ENCODE data around the gene CNTN1. TPM values are rescaled to one million over a fixed set of nuclear protein-coding genes. Genes with fewer than 3 reads are reported as not detected.

The CNTN1 gene
- total and polyA plus RNA-seq, 9 of the 15 experiments (the other 6 are each of a cell fraction or from before 2014, with no cell fraction given) = 0.16 TPM; not detected in 8

DNA sequence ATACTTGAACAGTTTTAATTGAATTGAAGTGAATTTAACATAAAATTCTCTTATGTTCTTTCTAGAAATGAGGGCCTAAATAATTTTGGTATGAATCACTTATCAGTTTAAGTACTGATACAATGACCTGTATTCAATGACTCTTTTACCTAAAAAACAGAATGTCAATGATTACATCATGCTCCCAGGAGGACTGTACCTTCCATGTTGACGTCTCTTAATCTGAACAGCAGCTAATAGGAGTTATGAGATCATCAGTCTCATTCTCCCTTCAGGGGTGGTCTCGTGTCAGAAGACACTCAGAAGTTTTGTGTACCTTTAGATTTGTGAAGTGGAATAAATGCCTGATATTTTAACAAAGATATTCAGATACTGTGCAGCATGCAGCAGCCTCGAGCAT is 206.3 kb downstream of the CNTN1 start:
- no peaks in the 10 kb centered on the region; the same call in 1 of the 2 replicates for H3K9me3 ChIP-seq (replicated peaks; ENCODE audit: control insufficient read depth, insufficient read depth, low read depth, low read length)
- CTCF ChIA-PET (ENCODE audit: low intra/inter-chr PET ratio) = no interaction called here
- H3K4me1 ChIP-seq (replicated peaks in 1 of 2; ENCODE audit: control insufficient read depth in 2 of 2, insufficient read depth in 2 of 2, low read length in 2 of 2) = no peaks in the 10 kb centered on the region
- DNase-seq (ENCODE audit: extremely low read depth in 1 of 4, low spot score in 3 of 4) (no peak), FAIRE-seq (no peak), ATAC-seq (no peak)
- H3K9ac ChIP-seq (ENCODE audit: insufficient read depth in 1 of 2, low read depth in 2 of 2, low read length in 2 of 2) = no peak overlapping the region
- H4K20me1 ChIP-seq (replicated peaks; ENCODE audit: control insufficient read depth, insufficient read depth, low read length) = no peaks in the 10 kb centered on the region
- H3K4me2 ChIP-seq (ENCODE audit: insufficient read depth, low read length) = no peak overlapping the region
- BruUV-seq (replicated peaks) = no TSS peak
- no peak overlapping the region for H2AFZ ChIP-seq (ENCODE audit: low read depth, low read length)
- H3K27me3 ChIP-seq (ENCODE audit: control insufficient read depth in 2 of 2, insufficient read depth in 2 of 2, low read length in 2 of 2) = no peaks in the 10 kb centered on the region
- 0% methylated on average over 3 of the region's 3 CpGs for WGBS (ENCODE audit: insufficient coverage, low coverage, missing lambda C conversion rate)
- H3K79me2 ChIP-seq (ENCODE audit: control insufficient read depth, insufficient read depth, low read length) = no peaks in the 10 kb centered on the region
- intact Hi-C loops (cut with micrococcal nuclease) = no loop called here
- in situ Hi-C loops (cut with MboI) = no loop called here
- POLR2A ChIA-PET = no interaction called here
- no peaks in the 10 kb centered on the region for H3K36me3 ChIP-seq (ENCODE audit: control insufficient read depth, insufficient read depth, low read length)
- no peaks in the 10 kb centered on the region for H3K9me1 ChIP-seq (ENCODE audit: control insufficient read depth, insufficient read depth, low read length)
- H3K27ac ChIP-seq (ENCODE audit: extremely low read depth, low read depth, low read length) = no peak overlapping the region
- no peak overlapping the region for H3K4me3 ChIP-seq
- TF ChIP-seq GATAD2B (IDR thresholded peaks at IDR 0.05; ENCODE audit: borderline replicate concordance) (no peak), POLR3G (IDR thresholded peaks at IDR 0.05; ENCODE audit: extremely low read depth, insufficient read length, insufficient replicate concordance) (no peak), PHF8 (IDR thresholded peaks at IDR 0.05; ENCODE audit: borderline replicate concordance, low read length) (no peak), SMAD3 (CRISPR knock-in tag; conservative IDR thresholded peaks at IDR 0.05) (no peak), KDM5B (IDR thresholded peaks at IDR 0.05; ENCODE audit: insufficient replicate concordance, low read depth, low read length) (no peak), SNRNP70 (optimal IDR thresholded peaks at IDR 0.05; ENCODE audit: low read depth, low read length) (no peak), ZC3H8 (IDR thresholded peaks at IDR 0.05) (no peak), ZNF212 (CRISPR knock-in tag; IDR thresholded peaks at IDR 0.05) (no peak), ILF3 (IDR thresholded peaks at IDR 0.05; ENCODE audit: borderline replicate concordance) (no peak), SIN3A (IDR thresholded peaks at IDR 0.05; ENCODE audit: borderline replicate concordance in 2 of 2, control insufficient read depth in 1 of 2, low read depth in 2 of 2, low read length in 2 of 2) (no peak)
- TF ChIP-seq, protein P1, sequence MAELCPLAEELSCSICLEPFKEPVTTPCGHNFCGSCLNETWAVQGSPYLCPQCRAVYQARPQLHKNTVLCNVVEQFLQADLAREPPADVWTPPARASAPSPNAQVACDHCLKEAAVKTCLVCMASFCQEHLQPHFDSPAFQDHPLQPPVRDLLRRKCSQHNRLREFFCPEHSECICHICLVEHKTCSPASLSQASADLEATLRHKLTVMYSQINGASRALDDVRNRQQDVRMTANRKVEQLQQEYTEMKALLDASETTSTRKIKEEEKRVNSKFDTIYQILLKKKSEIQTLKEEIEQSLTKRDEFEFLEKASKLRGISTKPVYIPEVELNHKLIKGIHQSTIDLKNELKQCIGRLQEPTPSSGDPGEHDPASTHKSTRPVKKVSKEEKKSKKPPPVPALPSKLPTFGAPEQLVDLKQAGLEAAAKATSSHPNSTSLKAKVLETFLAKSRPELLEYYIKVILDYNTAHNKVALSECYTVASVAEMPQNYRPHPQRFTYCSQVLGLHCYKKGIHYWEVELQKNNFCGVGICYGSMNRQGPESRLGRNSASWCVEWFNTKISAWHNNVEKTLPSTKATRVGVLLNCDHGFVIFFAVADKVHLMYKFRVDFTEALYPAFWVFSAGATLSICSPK (IDR thresholded peaks at IDR 0.05; ENCODE audit: borderline replicate concordance) = no peak
- TF ChIP-seq, protein P2, sequence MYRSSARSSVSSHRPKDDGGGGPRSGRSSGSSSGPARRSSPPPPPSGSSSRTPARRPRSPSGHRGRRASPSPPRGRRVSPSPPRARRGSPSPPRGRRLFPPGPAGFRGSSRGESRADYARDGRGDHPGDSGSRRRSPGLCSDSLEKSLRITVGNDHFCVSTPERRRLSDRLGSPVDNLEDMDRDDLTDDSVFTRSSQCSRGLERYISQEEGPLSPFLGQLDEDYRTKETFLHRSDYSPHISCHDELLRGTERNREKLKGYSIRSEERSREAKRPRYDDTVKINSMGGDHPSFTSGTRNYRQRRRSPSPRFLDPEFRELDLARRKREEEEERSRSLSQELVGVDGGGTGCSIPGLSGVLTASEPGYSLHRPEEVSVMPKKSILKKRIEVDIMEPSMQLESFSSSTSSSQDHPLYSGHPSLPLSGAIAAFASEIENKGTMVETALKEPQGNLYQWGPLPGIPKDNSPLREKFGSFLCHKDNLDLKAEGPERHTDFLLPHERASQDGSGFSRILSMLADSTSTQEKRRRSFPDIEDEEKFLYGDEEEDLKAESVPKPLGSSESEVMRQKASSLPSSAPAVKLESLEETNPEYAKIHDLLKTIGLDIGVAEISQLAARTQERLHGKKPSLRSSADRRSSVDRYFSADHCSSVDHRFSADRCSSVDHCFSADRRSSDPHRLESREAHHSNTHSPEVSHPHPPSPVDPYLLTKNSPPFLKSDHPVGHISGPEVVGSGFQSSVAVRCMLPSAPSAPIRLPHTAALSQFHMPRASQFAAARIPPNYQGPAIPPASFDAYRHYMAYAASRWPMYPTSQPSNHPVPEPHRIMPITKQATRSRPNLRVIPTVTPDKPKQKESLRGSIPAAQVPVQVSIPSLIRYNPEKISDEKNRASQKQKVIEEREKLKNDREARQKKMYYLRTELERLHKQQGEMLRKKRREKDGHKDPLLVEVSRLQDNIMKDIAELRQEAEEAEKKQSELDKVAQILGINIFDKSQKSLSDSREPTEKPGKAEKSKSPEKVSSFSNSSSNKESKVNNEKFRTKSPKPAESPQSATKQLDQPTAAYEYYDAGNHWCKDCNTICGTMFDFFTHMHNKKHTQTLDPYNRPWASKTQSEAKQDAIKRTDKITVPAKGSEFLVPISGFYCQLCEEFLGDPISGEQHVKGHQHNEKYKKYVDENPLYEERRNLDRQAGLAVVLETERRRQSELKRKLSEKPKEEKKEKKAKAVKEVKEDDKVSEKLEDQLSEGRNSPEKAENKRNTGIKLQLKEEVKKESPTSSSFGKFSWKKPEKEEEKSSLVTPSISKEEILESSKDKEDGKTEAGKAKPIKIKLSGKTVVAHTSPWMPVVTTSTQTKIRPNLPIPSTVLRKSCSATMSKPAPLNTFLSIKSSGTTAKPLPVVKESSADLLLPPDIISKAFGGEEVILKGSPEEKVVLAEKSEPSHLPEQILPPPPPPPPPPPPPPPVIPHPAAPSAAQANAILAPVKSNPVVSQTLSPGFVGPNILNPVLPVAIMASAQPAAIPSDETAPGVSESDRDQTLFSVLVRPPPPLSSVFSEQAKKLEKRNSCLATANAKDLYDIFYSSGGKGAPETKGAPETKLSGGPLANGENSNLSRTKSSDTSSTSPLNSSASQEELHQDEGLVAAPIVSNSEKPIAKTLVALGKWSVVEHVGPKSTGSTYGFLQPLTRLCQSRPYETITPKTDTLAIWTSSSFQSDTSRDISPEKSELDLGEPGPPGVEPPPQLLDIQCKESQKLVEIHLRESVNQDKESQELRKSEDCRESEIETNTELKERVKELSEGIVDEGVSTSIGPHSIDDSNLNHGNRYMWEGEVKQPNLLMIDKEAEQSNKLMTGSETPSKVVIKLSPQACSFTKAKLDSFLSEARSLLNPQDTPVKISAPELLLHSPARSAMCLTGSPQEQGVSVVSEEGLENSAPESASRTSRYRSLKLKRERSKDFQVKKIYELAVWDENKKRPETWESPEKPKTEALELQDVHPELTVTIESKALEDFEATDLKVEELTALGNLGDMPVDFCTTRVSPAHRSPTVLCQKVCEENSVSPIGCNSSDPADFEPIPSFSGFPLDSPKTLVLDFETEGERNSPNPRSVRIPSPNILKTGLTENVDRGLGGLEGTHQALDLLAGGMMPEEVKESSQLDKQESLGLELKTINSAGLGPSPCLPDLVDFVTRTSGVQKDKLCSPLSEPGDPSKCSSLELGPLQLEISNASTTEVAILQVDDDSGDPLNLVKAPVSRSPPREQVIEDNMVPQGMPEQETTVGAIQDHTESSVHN (IDR thresholded peaks at IDR 0.05; ENCODE audit: borderline replicate concordance in 1 of 2, low read depth in 1 of 2) = no peak
